Upper lobe of left lung (tissue), 6 donors: ENCODE results near the gene LTBP2. TPM values are rescaled to one million over a fixed set of nuclear protein-coding genes. Genes with fewer than 3 reads are reported as not detected.
A peak's percentile ranks its signal among the peaks of the same experiment; 100 is the strongest.

Source experiments
- ATAC-seq, 2 donors: fragments of 200-7000 bp; cut with Tn5 transposase; one replicate each; pipeline ENCODE4 v1.9.1; 2022; ENCODE audit warnings: mild to moderate bottlenecking in 2 of 2, moderate library complexity in 2 of 2; ENCODE audit not compliant: low FRiP score in 2 of 2
- DNase-seq, 2 donors: peaks; one replicate each; pipeline ENCODE4 v3.0.0-alpha.2; 2019 to 2020
- H3K27ac ChIP-seq, 4 donors: fragments of 200-600 bp; sonication (generic); one replicate each; pipeline ENCODE4 v1.5.1; 2016 to 2019
- H3K27me3 ChIP-seq, 4 donors: fragments of 200-600 bp; sonication (generic); one replicate each; pipeline ENCODE4 v1.5.1; 2017 to 2019
- H3K36me3 ChIP-seq, 4 donors: fragments of 200-600 bp; sonication (generic); one replicate each; pipeline ENCODE4 v1.5.1; 2016 to 2019
- H3K4me1 ChIP-seq, 4 donors: fragments of 200-600 bp; sonication (generic); one replicate each; pipeline ENCODE4 v1.5.1; 2018 to 2019
- H3K4me3 ChIP-seq, 4 donors: fragments of 200-600 bp; sonication (generic); one replicate each; pipeline ENCODE4 v1.5.1; 2017 to 2019; ENCODE audit warnings: mild to moderate bottlenecking in 2 of 4, moderate library complexity in 1 of 4
- H3K9me3 ChIP-seq, 4 donors: fragments of 200-600 bp; sonication (generic); one replicate each; pipeline ENCODE4 v1.5.1; 2018 to 2019
- CTCF ChIP-seq, 6 experiments: fragments of 450-650 bp in 4 of 6; fragments of 200-600 bp in 2 of 6; sonication (generic) in 2 of 6; IDR thresholded peaks; one replicate each; pipeline ENCODE4 v1.5.1; 2016 to 2019; ENCODE audit warnings: antibody characterized with exemption in 6 of 6
- EP300 ChIP-seq, 4 donors: sonication (generic); formaldehyde crosslinking; IDR thresholded peaks; one replicate each; pipeline ENCODE4 v1.5.1; 2017; ENCODE audit warnings: antibody characterized with exemption in 4 of 4, control low read depth in 2 of 4
- POLR2A ChIP-seq, 4 donors: fragments of 450-650 bp; IDR thresholded peaks; one replicate each; pipeline ENCODE4 v1.5.1; 2016 to 2017; ENCODE audit warnings: antibody characterized with exemption in 4 of 4, mild to moderate bottlenecking in 2 of 4
- POLR2AphosphoS5 ChIP-seq, 2 donors: sonication (generic); formaldehyde crosslinking; IDR thresholded peaks; one replicate each; pipeline ENCODE4 v1.5.1; 2017; ENCODE audit warnings: antibody characterized with exemption in 2 of 2
- WGBS, 2 donors: methylation state at CpG; one replicate each; pipeline ENCODE4 v1.1.5; 2017 to 2018; 5-methylcytosine and 5-hydroxymethylcytosine counted together
- total RNA-seq, 6 donors: library from RNA; depleted of rRNA in 4 of 6; stranded (reverse); fragments of >200 nt in 4 of 6; gene quantifications; one replicate each; pipeline versions ENCODE4 v1.1.0 to v1.2.1, GENCODE V29; 2016 to 2021
- donor health status: DM: no; HTN: no; CAD: no; lungs with moderate emphysema.
- donor health status: DM: no; HTN: yes; CAD: no; lungs with severe emphysema.

LTBP2 gene
- total RNA-seq, 6 donors from 2014 or later, result 19.7 to 136 (median 77.6) TPM

GRCh38 chr14:74566174-74567141 lies 45.6 kb downstream of the LTBP2 start:
- DNase-seq (no peak), ATAC-seq (no peak)
- no peak overlapping the region for H3K4me3 ChIP-seq
- no peaks in the 10 kb centered on the region for H3K36me3 ChIP-seq
- no peaks in the 10 kb centered on the region for H3K27me3 ChIP-seq
- WGBS, 2 donors, result 81 to 86% methylated on average over 12 of the region's 15 CpGs
- H3K9me3 ChIP-seq, result no peaks in the 10 kb centered on the region
- TF ChIP-seq CTCF (IDR thresholded peaks at IDR 0.05), result no peak
- TF ChIP-seq POLR2AphosphoS5 (IDR thresholded peaks at IDR 0.05), result no peak
- TF ChIP-seq POLR2A (IDR thresholded peaks at IDR 0.05), result no peak
- no peak for TF ChIP-seq EP300 (IDR thresholded peaks at IDR 0.05)
- peaks cover 29 to 55% (median 40%) of the 10 kb centered on the region in 4 donors for H3K4me1 ChIP-seq
- peak overlapping the region; percentile 52 to 79 (median 64) for H3K27ac ChIP-seq

- Histone ChIP-seq H3K36me3 (no peaks in the 10 kb centered on the region), H3K27me3 (no peaks in the 10 kb centered on the region), H3K4me1 (peaks cover 12 to 30% (median 24%) of the 10 kb centered on the region in 4 donors), H3K9me3 (no peaks in the 10 kb centered on the region), H3K4me3 (peak overlapping the region in 1 of 4 donors; percentile 18), H3K27ac (peak overlapping the region in 3 of 4 donors; percentile 36 to 70 (median 52))
- no peak for TF ChIP-seq CTCF (IDR thresholded peaks at IDR 0.05)
- TF ChIP-seq POLR2AphosphoS5 (IDR thresholded peaks at IDR 0.05), result no peak
- no peak for TF ChIP-seq POLR2A (IDR thresholded peaks at IDR 0.05)
- TF ChIP-seq EP300 (IDR thresholded peaks at IDR 0.05), result no peak
- DNase-seq (no peak), ATAC-seq (no peak)
- WGBS, 2 donors, result 40 to 56% methylated on average over 3 of the region's 3 CpGs
These were observed 48.4 kb downstream of the LTBP2 start for GRCh38 chr14:74563586-74564159.

DNA sequence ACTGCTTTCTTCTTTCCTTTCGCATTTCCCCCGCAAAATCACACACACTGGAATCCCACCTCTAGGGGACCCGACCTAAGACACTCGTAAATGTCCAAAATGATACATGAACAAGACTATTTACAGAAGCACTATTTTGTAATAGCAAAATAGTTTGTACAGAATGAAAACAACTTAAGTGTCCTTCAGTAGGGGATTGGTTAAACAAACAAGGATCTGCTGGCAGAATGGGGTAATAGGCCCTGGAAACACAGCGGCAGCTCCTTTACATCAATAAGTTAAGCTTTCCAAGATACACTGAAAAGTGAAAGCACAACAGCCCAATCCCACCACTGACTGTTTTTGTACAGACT lies 48.8 kb downstream of the LTBP2 start:
- no peak for DNase-seq
- Histone ChIP-seq H3K4me1 (peaks cover 12 to 27% (median 20%) of the 10 kb centered on the region in 4 donors), H3K36me3 (no peaks in the 10 kb centered on the region), H3K4me3 (peak overlapping the region in 1 of 4 donors; percentile 18), H3K9me3 (no peaks in the 10 kb centered on the region), H3K27ac (peak overlapping the region; percentile 36 to 70 (median 48)), H3K27me3 (no peaks in the 10 kb centered on the region)
- TF ChIP-seq POLR2A (IDR thresholded peaks at IDR 0.05) (no peak), EP300 (IDR thresholded peaks at IDR 0.05) (no peak), POLR2AphosphoS5 (IDR thresholded peaks at IDR 0.05) (no peak), CTCF (IDR thresholded peaks at IDR 0.05) (no peak)
- peak in 1 of 2 donors; percentile 16 for ATAC-seq
- 41 to 53% methylated on average over 5 of the region's 5 CpGs for WGBS, 2 donors

DNA sequence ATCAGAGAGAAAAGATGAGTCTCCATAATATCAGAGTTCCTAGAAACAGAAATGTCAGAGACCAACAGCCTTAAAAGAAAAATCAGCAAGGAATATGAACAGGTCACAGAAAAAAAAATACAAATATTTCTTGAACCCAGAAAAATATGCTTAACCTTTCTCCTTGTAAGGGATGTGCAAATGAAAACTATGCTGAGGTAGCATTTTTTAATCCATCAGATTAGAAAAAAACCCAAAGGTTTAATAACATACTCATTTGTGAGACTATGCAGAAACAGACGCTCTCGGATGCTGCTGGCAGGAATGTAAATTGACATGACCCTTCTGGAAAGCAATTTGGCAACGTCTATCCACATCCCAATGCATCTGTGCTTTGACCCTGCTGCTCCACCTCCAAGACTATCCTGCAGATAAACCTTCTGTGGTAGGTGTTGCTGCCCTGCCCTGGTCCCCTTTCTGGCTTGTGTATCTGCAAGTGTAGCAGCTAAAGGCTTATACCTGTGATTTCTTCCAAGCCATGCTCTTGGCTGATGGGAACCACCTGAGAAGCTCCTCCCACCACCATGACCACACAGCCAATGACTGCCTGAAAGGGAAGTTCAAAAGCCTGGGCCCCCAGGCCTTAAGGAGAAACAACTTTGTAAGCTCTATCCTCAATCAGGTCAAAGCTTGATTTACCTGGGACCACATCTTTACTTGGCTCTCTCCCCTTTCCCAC lies 49.4 kb downstream of the LTBP2 start:
- Histone ChIP-seq H3K4me1 (peaks cover 12 to 24% (median 19%) of the 10 kb centered on the region in 4 donors), H3K9me3 (no peaks in the 10 kb centered on the region), H3K27me3 (no peaks in the 10 kb centered on the region), H3K36me3 (no peaks in the 10 kb centered on the region), H3K4me3 (peak overlapping the region in 1 of 4 donors; percentile 18), H3K27ac (peak overlapping the region in 3 of 4 donors; percentile 45 to 70 (median 52))
- WGBS, 2 donors, result 43 to 51% methylated on average over 3 of the region's 3 CpGs
- TF ChIP-seq POLR2A (IDR thresholded peaks at IDR 0.05) (no peak), EP300 (IDR thresholded peaks at IDR 0.05) (no peak)
- ATAC-seq, result peak in 1 of 2 donors; percentile 59
- DNase-seq, result peak in 1 of 2 donors; percentile 65

- Histone ChIP-seq H3K4me1 (peaks cover 13 to 28% (median 21%) of the 10 kb centered on the region in 4 donors), H3K36me3 (no peaks in the 10 kb centered on the region), H3K27ac (no peak overlapping the region), H3K4me3 (no peak overlapping the region), H3K9me3 (no peaks in the 10 kb centered on the region), H3K27me3 (no peaks in the 10 kb centered on the region)
- no peak for TF ChIP-seq CTCF (IDR thresholded peaks at IDR 0.05)
- no peak for TF ChIP-seq POLR2A (IDR thresholded peaks at IDR 0.05)
- no peak for TF ChIP-seq EP300 (IDR thresholded peaks at IDR 0.05)
- no peak for TF ChIP-seq POLR2AphosphoS5 (IDR thresholded peaks at IDR 0.05)
- ATAC-seq, result peak in 1 of 2 donors; percentile 39
- DNase-seq, result no peak
- WGBS, 2 donors, result 86 to 94% methylated on average over 1 of the region's 1 CpG
These were observed 53.4 kb downstream of the LTBP2 start for GRCh38 chr14:74558655-74559054.
